Bronchial epithelial cell (primary cell): ENCODE data around the gene ZBTB22. TPM values are rescaled to one million over a fixed set of nuclear protein-coding genes. Genes with fewer than 3 reads are reported as not detected.

Source experiments
- DNase-seq: peaks from one replicate; pipeline ENCODE4 v3.0.0-alpha.2; 2010; ENCODE audit warnings: low read depth
- FAIRE-seq: peaks from 2 replicates; lab custom pipeline; 2011; peaks lifted over from hg19 to GRCh38; lab: Jason Lieb, UNC
- H3K27me3 ChIP-seq: 2 replicates; pipeline ENCODE4 v1.5.1; 2011; ENCODE audit warnings: low read length; ENCODE audit not compliant: control insufficient read depth, insufficient read depth
- H3K36me3 ChIP-seq: 2 replicates; pipeline ENCODE4 v1.5.1; 2011; ENCODE audit warnings: low read length; ENCODE audit not compliant: control insufficient read depth, insufficient read depth
- H3K4me3 ChIP-seq: 2 replicates; pipeline ENCODE4 v1.5.1; 2011; ENCODE audit warnings: mild to moderate bottlenecking, low read depth, low read length, control low read depth
- CTCF ChIP-seq: IDR thresholded peaks from 2 replicates; pipeline ENCODE4 v1.5.1; 2011; ENCODE audit warnings: mild to moderate bottlenecking, moderate library complexity, low read length, control low read depth, inconsistent platforms; ENCODE audit not compliant: insufficient read depth, severe bottlenecking
- total RNA-seq: library from RNA; depleted of rRNA; stranded (reverse); fragments of >200 nt; gene quantifications from 2 replicates; pipeline ENCODE4 v1.2.1, GENCODE V29; 2014

ZBTB22 gene
- total RNA-seq, 1 donor from 2014 or later, result 13.2 TPM

- Histone ChIP-seq H3K36me3 (peaks cover 14% of the 10 kb centered on the region), H3K4me3 (peak overlapping the region; percentile 93), H3K27me3 (no peaks in the 10 kb centered on the region)
- DNase-seq (peak; percentile 87), FAIRE-seq (no peak)
- no peak for TF ChIP-seq CTCF
Observed at GRCh38 chr6:33314515-33314942, 3.0 kb downstream of the ZBTB22 start.

- no peak for TF ChIP-seq CTCF
- H3K4me3 ChIP-seq, result peak within 1 kb of the TSS; percentile 93
- peaks cover 8% of the 10 kb centered on the region for H3K36me3 ChIP-seq
- H3K27me3 ChIP-seq, result no peaks in the 10 kb centered on the region
- DNase-seq (peak; percentile 61), FAIRE-seq (no peak)
Observed at GRCh38 chr6:33313709-33314514, 3.6 kb downstream of the ZBTB22 start, which contains the start of gene TAPBP. TSS of gene TAPBP (minus strand) at chr6:33314078. CDS start at chr6:33314041, 37 bp downstream.

DNA sequence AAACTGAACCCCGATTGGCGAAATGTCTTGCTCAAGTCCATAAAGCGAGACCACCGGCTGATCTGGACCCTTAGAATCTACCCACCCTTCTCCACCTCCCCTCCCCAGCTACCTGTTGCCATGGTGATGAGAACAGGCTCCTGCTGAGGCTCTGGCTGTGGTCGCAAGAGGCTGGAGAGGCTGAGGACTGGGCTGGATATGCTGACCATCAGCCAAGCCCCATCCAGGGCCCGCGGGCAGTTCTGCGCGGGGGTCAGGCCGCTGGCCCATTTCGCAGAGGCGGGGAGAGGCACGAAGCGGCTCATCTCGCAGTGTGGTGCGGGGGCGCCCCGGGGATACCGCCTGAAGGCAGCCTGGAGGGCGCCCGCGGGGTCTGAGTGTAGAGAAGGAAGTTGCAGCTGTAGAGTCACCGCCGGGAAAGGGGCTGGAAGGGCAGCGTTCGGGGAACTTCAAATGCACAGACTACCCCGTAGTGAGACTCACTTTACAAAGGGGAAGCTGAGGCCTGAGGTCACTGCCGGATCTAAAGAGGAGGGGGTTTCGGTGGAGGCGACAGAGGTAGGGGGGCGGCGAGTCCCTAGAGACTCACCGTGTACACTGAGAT lies 4.3 kb downstream of the ZBTB22 start:
- Histone ChIP-seq H3K4me3 (peak overlapping the region; percentile 93), H3K27me3 (no peaks in the 10 kb centered on the region), H3K36me3 (peaks cover 5% of the 10 kb centered on the region)
- no peak for TF ChIP-seq CTCF
- DNase-seq, result no peak
- FAIRE-seq, result no peak

DNA sequence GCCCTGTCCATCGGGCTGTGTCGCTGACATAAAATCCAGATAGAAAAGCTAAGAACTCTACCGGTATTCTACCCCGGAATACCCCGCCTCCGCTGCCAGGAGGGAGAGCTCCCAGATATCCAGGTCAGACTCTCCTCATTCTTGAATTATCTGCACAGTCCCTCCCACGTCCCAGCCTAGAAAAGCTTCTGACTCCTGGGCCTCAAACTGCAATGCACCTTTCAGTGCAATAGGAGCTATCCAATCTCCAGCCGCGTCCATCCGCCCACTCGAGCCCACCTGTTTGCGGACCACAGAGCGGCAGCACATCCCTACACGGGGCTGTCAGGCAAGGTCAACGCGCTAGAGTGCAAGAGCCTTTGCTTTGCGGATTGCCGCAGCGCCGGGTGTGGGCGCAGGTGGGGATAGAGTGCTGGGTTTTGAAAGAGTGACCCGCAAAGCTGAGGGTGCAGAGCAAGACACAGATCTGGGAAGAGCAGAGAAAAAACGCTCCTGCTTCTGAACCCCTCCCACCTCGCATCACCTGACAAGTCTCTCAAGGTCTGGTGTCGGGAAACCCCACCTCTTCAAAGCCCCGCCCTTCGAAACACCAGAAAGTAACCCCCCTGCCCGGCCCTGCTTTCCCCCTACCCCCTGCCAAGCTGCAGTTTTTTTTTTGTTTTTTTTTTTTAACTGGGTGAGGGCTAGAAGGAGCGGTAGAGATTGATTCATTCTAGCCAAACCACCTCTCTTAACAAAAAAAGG lies 5.0 kb downstream of the ZBTB22 start:
- peak; percentile 84 for DNase-seq
- Histone ChIP-seq H3K36me3 (peaks cover 5% of the 10 kb centered on the region), H3K4me3 (peak overlapping the region; percentile 93), H3K27me3 (no peaks in the 10 kb centered on the region)
- no peak for FAIRE-seq
- TF ChIP-seq CTCF, result no peak

- peaks cover 8% of the 10 kb centered on the region for H3K36me3 ChIP-seq
- H3K27me3 ChIP-seq, result no peaks in the 10 kb centered on the region
- no peak overlapping the region for H3K4me3 ChIP-seq
- no peak for DNase-seq
- TF ChIP-seq CTCF, result no peak
- FAIRE-seq, result no peak
Observed at GRCh38 chr6:33306356-33306755, 11.2 kb downstream of the ZBTB22 start.
